Ishikawa (cell line): ENCODE data around the gene UTS2R.

Experiments used
- CEBPB ChIP-seq: IDR thresholded peaks from 2 replicates; pipeline ENCODE4 v1.6.1; 2012
- CREB1 ChIP-seq: IDR thresholded peaks from 2 replicates; pipeline ENCODE4 v1.6.1; 2012; ENCODE audit warnings: low read depth
- EGR1 ChIP-seq: IDR thresholded peaks from 2 replicates; pipeline ENCODE4 v1.6.1; 2012
- EP300 ChIP-seq: IDR thresholded peaks from 2 replicates; pipeline ENCODE4 v1.6.1; 2012; ENCODE audit warnings: borderline replicate concordance
- FOXM1 ChIP-seq: IDR thresholded peaks from 2 replicates; pipeline ENCODE4 v1.6.1; 2012; ENCODE audit warnings: low read depth, borderline replicate concordance
- NFIC ChIP-seq: IDR thresholded peaks from 2 replicates; pipeline ENCODE4 v1.6.1; 2012
- RAD21 ChIP-seq: IDR thresholded peaks from 2 replicates; pipeline ENCODE4 v1.6.1; 2012; ENCODE audit warnings: low read depth
- TAF1 ChIP-seq: IDR thresholded peaks from 2 replicates; pipeline ENCODE4 v1.6.1; 2012; ENCODE audit warnings: low read depth, mild to moderate bottlenecking
- TCF12 ChIP-seq: IDR thresholded peaks from 2 replicates; pipeline ENCODE4 v1.6.1; 2012; ENCODE audit warnings: low read depth
- TEAD4 ChIP-seq: IDR thresholded peaks from 2 replicates; pipeline ENCODE4 v1.6.1; 2012
- YY1 ChIP-seq: IDR thresholded peaks from 2 replicates; pipeline ENCODE4 v1.6.1; 2012; ENCODE audit warnings: low read depth
- ZBTB7A ChIP-seq: IDR thresholded peaks from 2 replicates; pipeline ENCODE4 v1.6.1; 2012; ENCODE audit warnings: low read depth
- TF ChIP-seq, protein P1 (sequence below): IDR thresholded peaks from 2 replicates; pipeline ENCODE4 v1.6.1; 2012; ENCODE audit warnings: low read depth, mild to moderate bottlenecking
- TF ChIP-seq, protein P2 (sequence below): IDR thresholded peaks from 2 replicates; pipeline ENCODE4 v1.6.1; 2012

DNA sequence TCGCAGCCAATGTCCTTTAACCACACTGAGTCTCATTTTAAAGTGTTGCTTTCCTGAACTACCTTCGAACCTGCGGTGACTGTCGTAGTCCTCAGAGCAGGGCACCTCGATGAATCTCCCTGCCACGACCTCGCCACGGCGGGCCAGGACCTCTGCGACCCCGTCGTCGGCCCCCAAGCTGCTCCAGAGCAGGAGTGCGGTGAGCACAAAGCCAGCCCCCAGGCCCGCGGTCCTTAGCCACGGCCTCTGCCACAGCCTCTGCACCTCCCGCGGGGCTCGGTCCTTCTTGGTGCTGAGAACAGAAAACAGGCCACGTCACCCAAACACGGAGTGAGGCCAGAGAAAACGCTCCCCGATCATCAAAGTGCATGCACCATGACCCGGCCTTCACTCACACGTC, 43.8 kb downstream of the UTS2R start:
- TF ChIP-seq RAD21 = no peak
- TF ChIP-seq CREB1 = no peak
- TF ChIP-seq YY1 = no peak
- TF ChIP-seq EGR1 = no peak
- TF ChIP-seq ZBTB7A = no peak
- TF ChIP-seq TAF1 = no peak
- TF ChIP-seq, protein P1, sequence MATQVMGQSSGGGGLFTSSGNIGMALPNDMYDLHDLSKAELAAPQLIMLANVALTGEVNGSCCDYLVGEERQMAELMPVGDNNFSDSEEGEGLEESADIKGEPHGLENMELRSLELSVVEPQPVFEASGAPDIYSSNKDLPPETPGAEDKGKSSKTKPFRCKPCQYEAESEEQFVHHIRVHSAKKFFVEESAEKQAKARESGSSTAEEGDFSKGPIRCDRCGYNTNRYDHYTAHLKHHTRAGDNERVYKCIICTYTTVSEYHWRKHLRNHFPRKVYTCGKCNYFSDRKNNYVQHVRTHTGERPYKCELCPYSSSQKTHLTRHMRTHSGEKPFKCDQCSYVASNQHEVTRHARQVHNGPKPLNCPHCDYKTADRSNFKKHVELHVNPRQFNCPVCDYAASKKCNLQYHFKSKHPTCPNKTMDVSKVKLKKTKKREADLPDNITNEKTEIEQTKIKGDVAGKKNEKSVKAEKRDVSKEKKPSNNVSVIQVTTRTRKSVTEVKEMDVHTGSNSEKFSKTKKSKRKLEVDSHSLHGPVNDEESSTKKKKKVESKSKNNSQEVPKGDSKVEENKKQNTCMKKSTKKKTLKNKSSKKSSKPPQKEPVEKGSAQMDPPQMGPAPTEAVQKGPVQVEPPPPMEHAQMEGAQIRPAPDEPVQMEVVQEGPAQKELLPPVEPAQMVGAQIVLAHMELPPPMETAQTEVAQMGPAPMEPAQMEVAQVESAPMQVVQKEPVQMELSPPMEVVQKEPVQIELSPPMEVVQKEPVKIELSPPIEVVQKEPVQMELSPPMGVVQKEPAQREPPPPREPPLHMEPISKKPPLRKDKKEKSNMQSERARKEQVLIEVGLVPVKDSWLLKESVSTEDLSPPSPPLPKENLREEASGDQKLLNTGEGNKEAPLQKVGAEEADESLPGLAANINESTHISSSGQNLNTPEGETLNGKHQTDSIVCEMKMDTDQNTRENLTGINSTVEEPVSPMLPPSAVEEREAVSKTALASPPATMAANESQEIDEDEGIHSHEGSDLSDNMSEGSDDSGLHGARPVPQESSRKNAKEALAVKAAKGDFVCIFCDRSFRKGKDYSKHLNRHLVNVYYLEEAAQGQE = no peak
- no peak for TF ChIP-seq EP300
- TF ChIP-seq CEBPB = no peak
- TF ChIP-seq TEAD4 = no peak
- no peak for TF ChIP-seq FOXM1
- no peak for TF ChIP-seq TCF12
- TF ChIP-seq, protein P2, sequence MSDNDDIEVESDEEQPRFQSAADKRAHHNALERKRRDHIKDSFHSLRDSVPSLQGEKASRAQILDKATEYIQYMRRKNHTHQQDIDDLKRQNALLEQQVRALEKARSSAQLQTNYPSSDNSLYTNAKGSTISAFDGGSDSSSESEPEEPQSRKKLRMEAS = no peak
- TF ChIP-seq NFIC = no peak
